GM19455 (cell line): ENCODE data around the gene NECAP2.
"Not testable (repeated sequence)": the region's sequence is repeated elsewhere in the genome, so short reads cannot be mapped to it uniquely, and the experiment has no call there.

Experiments
- ATAC-seq: cut with Tn5 transposase; IDR thresholded peaks from one replicate; pipeline ENCODE4 v1.9.1; 2021; ENCODE audit not compliant: unreplicated experiment

Gene NECAP2

GRCh38 chr1:16456151-16456550, 15.6 kb downstream of the NECAP2 start:
- ATAC-seq: not testable (repeated sequence)

- no peak for ATAC-seq
Observed at GRCh38 chr1:16458831-16459230, 18.3 kb downstream of the NECAP2 start.

GRCh38 chr1:16459352-16459925, 18.9 kb downstream of the NECAP2 start:
- ATAC-seq: no peak

GRCh38 chr1:16461681-16462080, 21.2 kb downstream of the NECAP2 start:
- ATAC-seq: no peak

- no peak for ATAC-seq
Observed at GRCh38 chr1:16462773-16463330, 22.3 kb downstream of the NECAP2 start.

GRCh38 chr1:16464917-16465625, 24.5 kb downstream of the NECAP2 start:
- ATAC-seq: no peak

GRCh38 chr1:16468558-16468957, 28.0 kb downstream of the NECAP2 start:
- ATAC-seq: no peak

- no peak for ATAC-seq
Observed at GRCh38 chr1:16474166-16474800, 33.8 kb downstream of the NECAP2 start.

- ATAC-seq: not testable (repeated sequence)
Observed at GRCh38 chr1:16474891-16475290, 34.4 kb downstream of the NECAP2 start.

GRCh38 chr1:16475771-16476770, 35.5 kb downstream of the NECAP2 start:
- not testable (repeated sequence) for ATAC-seq

- no peak for ATAC-seq
Observed at GRCh38 chr1:16478091-16478490, 37.6 kb downstream of the NECAP2 start.

GRCh38 chr1:16483146-16483545, 42.6 kb downstream of the NECAP2 start:
- not testable (repeated sequence) for ATAC-seq

- not testable (repeated sequence) for ATAC-seq
Observed at GRCh38 chr1:16483639-16484500, 43.3 kb downstream of the NECAP2 start.

- no peak for ATAC-seq
Observed at GRCh38 chr1:16484501-16484835, 43.9 kb downstream of the NECAP2 start.

- ATAC-seq: no peak
Observed at GRCh38 chr1:16484931-16485330, 44.4 kb downstream of the NECAP2 start.

GRCh38 chr1:16486316-16486715, 45.8 kb downstream of the NECAP2 start:
- ATAC-seq: not testable (repeated sequence)

GRCh38 chr1:16487011-16487410, 46.5 kb downstream of the NECAP2 start:
- not testable (repeated sequence) for ATAC-seq

- ATAC-seq: not testable (repeated sequence)
Observed at GRCh38 chr1:16489195-16489880, 48.8 kb downstream of the NECAP2 start.

- no peak for ATAC-seq
Observed at GRCh38 chr1:16491056-16491675, 50.6 kb downstream of the NECAP2 start.
